Measurements from ENCODE around the gene CLCN1. TPM values are rescaled to one million over a fixed set of nuclear protein-coding genes. Genes with fewer than 3 reads are reported as not detected.

The CLCN1 gene
- polyA plus RNA-seq, 2 of the 4 experiments (the other 2 are of a cell fraction), result 0.08 TPM; not detected in 1

GRCh38 chr7:143299346-143299745 is 16.6 kb upstream of the CLCN1 start:
- POLR2A ChIA-PET, result interaction anchor here (1.5 kb wide), 1 partner anchor 11 kb away, joined by 6 read pairs; the partner anchor contains the start of gene CASP2
- TF ChIP-seq EHF (CRISPR knock-in tag; IDR thresholded peaks at IDR 0.05) (no peak), NPAS2 (CRISPR knock-in tag; IDR thresholded peaks at IDR 0.05; ENCODE audit: borderline replicate concordance) (no peak), POLR2AphosphoS2 (conservative IDR thresholded peaks at IDR 0.05; ENCODE audit: low read length) (no peak), E2F6 (IDR thresholded peaks at IDR 0.05; ENCODE audit: borderline replicate concordance, low read depth) (no peak), ZC3H11A (IDR thresholded peaks at IDR 0.05) (no peak), TP53 (CRISPR knock-in tag; IDR thresholded peaks at IDR 0.05) (no peak), CBX2 (IDR thresholded peaks at IDR 0.05; ENCODE audit: borderline replicate concordance, low read depth) (no peak), SREBF2 (IDR thresholded peaks at IDR 0.05) (no peak), JUNB (IDR thresholded peaks at IDR 0.05) (no peak), BHLHE40 (IDR thresholded peaks at IDR 0.05; ENCODE audit: low read depth, low read length) (no peak), ZFP36 (IDR thresholded peaks at IDR 0.05; ENCODE audit: borderline replicate concordance, partially characterized antibody) (no peak), RARB (CRISPR knock-in tag; IDR thresholded peaks at IDR 0.05) (no peak), KDM1A (IDR thresholded peaks at IDR 0.05; ENCODE audit: low read depth) (no peak), HOXB13 (CRISPR knock-in tag; IDR thresholded peaks at IDR 0.05; ENCODE audit: low read depth) (no peak), FOSL2 (IDR thresholded peaks at IDR 0.05) (no peak), FOSL2 (CRISPR knock-in tag; IDR thresholded peaks at IDR 0.05) (no peak), CTCF (IDR thresholded peaks at IDR 0.05) (no peak)

GRCh38 chr7:143299840-143300239 is 16.1 kb upstream of the CLCN1 start:
- ATAC-seq (peak; percentile 88 to 92; a peak in 5 of 6 replicates), DNase-seq (ENCODE audit: low read depth in 1 of 2, low spot score in 1 of 2) (peak; percentile 47 to 58), FAIRE-seq (no peak)
- CTCF ChIA-PET, result interaction anchor here (0.9 to 3.9 kb wide), 11 partner anchors 9 to 80 kb away, joined by 3 to 33 read pairs (median 5); partner anchors contain the start of genes CASP2 and CLCN1
- Histone ChIP-seq H3K4me2 (no peak overlapping the region), H3K4me1 (peaks cover 14% of the 10 kb centered on the region), H3K4me3 (no peak overlapping the region), H3K9me3 (no peaks in the 10 kb centered on the region), H3K27ac (no peak overlapping the region)
- TF ChIP-seq HOXB13 (CRISPR knock-in tag; IDR thresholded peaks at IDR 0.05; ENCODE audit: low read depth) (no peak), ATOH8 (CRISPR knock-in tag; IDR thresholded peaks at IDR 0.05; ENCODE audit: low read depth) (no peak), CTCF (IDR thresholded peaks at IDR 0.05) (peak; percentile 51), RAD21 (conservative IDR thresholded peaks at IDR 0.05 in 1 of 2, IDR thresholded peaks at IDR 0.05 in 1 of 2) (peak in 1 of 2 experiments; percentile 25; a peak in 1 of 5 replicates)
- WGBS (ENCODE audit: missing lambda C conversion rate), result 71% methylated on average over 8 of the region's 8 CpGs
- POLR2A ChIA-PET, result interaction anchor here (1.5 kb wide), 1 partner anchor 12 kb away, joined by 6 read pairs; the partner anchor contains the start of gene CASP2

More at GRCh38 chr7:143299346-143299745, 16.6 kb upstream of the CLCN1 start:
- H3K4me1 ChIP-seq, result peaks cover 14% of the 10 kb centered on the region
- no peak overlapping the region for H3K4me2 ChIP-seq
- FAIRE-seq, result no peak
- no peak for ATAC-seq
- CTCF ChIA-PET, result interaction anchor here (0.9 to 3.9 kb wide), 10 partner anchors 9 to 80 kb away, joined by 3 to 33 read pairs (median 6); partner anchors contain the start of genes CASP2 and CLCN1
- H3K9me3 ChIP-seq, result no peaks in the 10 kb centered on the region
- WGBS (ENCODE audit: missing lambda C conversion rate), result 86% methylated on average over 2 of the region's 2 CpGs
- no peak overlapping the region for H3K27ac ChIP-seq
- H3K4me3 ChIP-seq, result no peak overlapping the region
- DNase-seq (ENCODE audit: low read depth in 1 of 2, low spot score in 1 of 2), result no peak
